Subcutaneous abdominal adipose tissue (tissue), 5 donors: ENCODE results near the gene PTGES3.
"Not testable (repeated sequence)": the region's sequence is repeated elsewhere in the genome, so short reads cannot be mapped to it uniquely, and the experiment has no call there.

Source experiments
- H3K27ac ChIP-seq: one replicate; pipeline ENCODE4 v1.7.0; 2013; ENCODE audit warnings: low read depth, mild to moderate bottlenecking, inconsistent platforms, low read length, moderate library complexity
- H3K27me3 ChIP-seq, 5 donors: one replicate each; pipeline ENCODE4 v1.7.0; 2013; ENCODE audit warnings: low read length in 5 of 5, inconsistent platforms in 1 of 5; ENCODE audit not compliant: control insufficient read depth in 5 of 5, insufficient read depth in 4 of 5
- H3K36me3 ChIP-seq, 5 donors: one replicate each; pipeline ENCODE4 v1.7.0; 2013; ENCODE audit warnings: low read length in 5 of 5; ENCODE audit not compliant: control insufficient read depth in 5 of 5, insufficient read depth in 5 of 5
- H3K4me1 ChIP-seq, 5 donors: one replicate each; pipeline ENCODE4 v1.7.0; 2013; ENCODE audit warnings: low read length in 5 of 5, mild to moderate bottlenecking in 3 of 5, moderate library complexity in 1 of 5; ENCODE audit not compliant: control insufficient read depth in 5 of 5, insufficient read depth in 5 of 5
- H3K4me3 ChIP-seq, 5 donors: one replicate each; pipeline ENCODE4 v1.7.0; 2013; ENCODE audit warnings: low read length in 5 of 5, low read depth in 1 of 5
- H3K9ac ChIP-seq, 5 donors: one replicate each; pipeline ENCODE4 v1.7.0; 2013; ENCODE audit warnings: low read length in 5 of 5, mild to moderate bottlenecking in 4 of 5, moderate library complexity in 3 of 5
- H3K9me3 ChIP-seq, 5 donors: one replicate each; pipeline ENCODE4 v1.7.0; 2013; ENCODE audit warnings: low read length in 5 of 5; ENCODE audit not compliant: control insufficient read depth in 5 of 5
- donor health status: healthy.
- donor health status: healthy.
- donor health status: healthy.
- donor health status: healthy.
- donor health status: healthy.

Gene PTGES3

DNA sequence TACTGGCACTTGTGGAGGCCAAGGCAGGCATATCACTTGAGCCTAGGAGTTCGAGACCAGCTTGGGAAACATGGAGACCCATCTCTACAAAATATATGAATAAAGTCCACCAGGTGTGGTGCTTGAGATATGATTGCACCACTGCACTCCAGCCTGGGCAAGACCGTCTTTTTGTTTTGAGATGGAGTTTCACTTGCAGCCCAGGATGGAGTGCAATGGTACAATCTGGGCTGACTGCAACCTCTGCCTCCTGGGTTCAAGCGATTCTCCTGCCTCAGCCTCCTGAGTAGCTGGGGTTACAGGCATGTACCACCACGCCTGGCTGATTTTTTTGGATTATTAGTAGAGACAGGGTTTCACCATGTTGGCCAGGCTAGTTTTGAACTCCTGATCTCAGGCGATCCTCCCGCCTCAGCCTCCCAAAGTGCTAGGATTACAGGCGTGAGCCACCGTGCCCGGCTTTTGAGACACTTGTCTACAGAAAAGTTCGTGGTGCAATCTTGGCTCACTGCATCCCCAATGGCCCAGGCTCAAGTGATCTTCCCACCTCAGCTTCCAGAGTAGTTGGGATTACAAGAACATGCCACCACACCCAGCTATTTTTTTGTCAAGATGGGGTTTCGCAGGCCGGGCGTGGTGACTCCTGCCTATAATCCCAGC is 26.0 kb downstream of the PTGES3 start:
- H3K36me3 ChIP-seq, result peaks cover 27 to 52% (median 31%) of the 10 kb centered on the region in 5 donors
- H3K27me3 ChIP-seq, result no peaks in the 10 kb centered on the region
- no peaks in the 10 kb centered on the region for H3K9me3 ChIP-seq

DNA sequence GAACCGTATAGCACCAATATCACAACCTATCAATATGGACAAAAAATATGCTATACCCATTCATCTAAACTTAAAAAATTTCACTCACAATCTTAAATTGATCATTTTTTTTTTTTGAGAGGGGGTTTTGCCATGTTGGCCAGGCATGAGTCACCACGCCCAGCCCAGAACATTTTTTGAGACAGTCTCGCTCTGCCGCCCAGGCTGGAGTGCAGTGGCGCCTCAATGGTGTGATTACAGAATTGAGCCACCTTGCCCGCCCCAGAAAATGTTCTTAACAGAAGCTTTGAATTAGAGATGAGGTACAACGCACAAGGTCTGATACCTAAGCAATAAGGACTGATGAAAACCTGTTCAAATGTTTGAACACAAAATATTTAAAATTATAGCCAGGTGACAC is 26.5 kb downstream of the PTGES3 start:
- Histone ChIP-seq H3K27ac (no peak overlapping the region), H3K36me3 (peaks cover 24 to 47% (median 27%) of the 10 kb centered on the region in 5 donors), H3K9ac (no peak overlapping the region), H3K4me1 (no peaks in the 10 kb centered on the region), H3K27me3 (no peaks in the 10 kb centered on the region), H3K4me3 (no peak overlapping the region), H3K9me3 (no peaks in the 10 kb centered on the region)

More for the DNA sequence above, 26.0 kb downstream of the PTGES3 start:
- Histone ChIP-seq H3K4me1 (no peaks in the 10 kb centered on the region), H3K27ac (no peak overlapping the region), H3K4me3 (no peak overlapping the region), H3K9ac (no peak overlapping the region)

- Histone ChIP-seq H3K36me3 (peaks cover 6 to 21% (median 10%) of the 10 kb centered on the region in 5 donors), H3K9me3 (peaks cover 0 to under 1% (median 0%) of the 10 kb centered on the region in 5 donors), H3K27ac (no peak overlapping the region), H3K27me3 (no peaks in the 10 kb centered on the region), H3K4me3 (no peak overlapping the region), H3K4me1 (no peaks in the 10 kb centered on the region), H3K9ac (no peak overlapping the region)
Measured at GRCh38 chr12:56658921-56659320, 29.2 kb downstream of the PTGES3 start.

DNA sequence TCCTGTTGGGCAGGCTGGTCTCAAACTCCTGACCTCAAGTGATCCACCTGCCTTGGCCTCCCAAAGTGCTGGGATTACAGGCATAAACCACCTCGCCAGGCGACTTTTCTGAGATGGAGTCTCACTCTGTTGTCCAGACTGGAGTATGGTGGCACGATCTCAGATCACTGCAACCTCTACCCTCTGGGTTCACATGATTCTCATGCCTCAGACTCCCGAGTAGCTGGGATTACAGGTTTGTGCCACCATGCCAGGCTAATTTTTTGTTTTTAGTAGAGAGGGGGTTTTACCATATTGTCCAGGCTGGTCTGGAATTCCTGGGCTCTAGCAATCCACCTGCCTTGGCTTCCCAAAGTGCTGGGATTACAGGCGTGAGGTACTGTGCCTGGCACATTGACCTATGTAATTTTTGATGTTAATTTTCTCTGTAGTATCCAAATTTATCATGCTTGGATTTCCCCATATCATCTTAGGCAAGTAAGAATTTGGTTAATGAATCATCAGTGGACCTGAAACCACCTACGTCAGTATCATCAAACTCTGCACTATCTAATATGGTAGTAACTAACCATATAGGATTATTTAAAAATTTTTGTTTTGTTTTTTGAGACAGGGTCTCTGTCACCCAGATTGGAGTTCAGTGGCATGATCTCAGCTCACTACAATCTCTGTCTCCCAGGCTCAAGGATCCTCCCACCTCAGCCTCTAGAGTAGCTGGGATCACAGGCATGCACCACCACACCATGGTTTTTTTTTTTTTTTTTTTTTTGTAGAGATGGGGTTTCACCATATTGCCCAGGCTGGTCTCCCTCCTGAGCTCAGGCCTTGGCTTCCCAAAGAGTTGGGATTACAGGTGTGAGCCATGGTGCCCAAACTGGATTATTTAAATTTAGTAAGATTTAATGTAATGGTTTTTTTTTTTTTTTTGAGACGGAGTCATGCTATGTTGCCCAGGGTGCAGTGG is 30.4 kb downstream of the PTGES3 start:
- peaks cover 0 to 2% (median 0%) of the 10 kb centered on the region in 5 donors for H3K9me3 ChIP-seq
- H3K27me3 ChIP-seq, result no peaks in the 10 kb centered on the region
- H3K9ac ChIP-seq, result no peak overlapping the region
- no peaks in the 10 kb centered on the region for H3K4me1 ChIP-seq
- peaks cover 0 to 10% (median 3%) of the 10 kb centered on the region in 5 donors for H3K36me3 ChIP-seq
- H3K27ac ChIP-seq, result no peak overlapping the region
- H3K4me3 ChIP-seq, result no peak overlapping the region

- H3K4me3 ChIP-seq, H3K27ac ChIP-seq, H3K9me3 ChIP-seq, H3K36me3 ChIP-seq, H3K4me1 ChIP-seq, H3K27me3 ChIP-seq, H3K9ac ChIP-seq: not testable (repeated sequence)
Measured at GRCh38 chr12:56653781-56654180, 34.3 kb downstream of the PTGES3 start.

- not testable (repeated sequence) for H3K27ac ChIP-seq, H3K9me3 ChIP-seq, H3K4me3 ChIP-seq, H3K9ac ChIP-seq, H3K27me3 ChIP-seq
- Histone ChIP-seq H3K4me1 (peaks cover 6 to 28% (median 25%) of the 10 kb centered on the region in 5 donors), H3K36me3 (peaks cover 10 to 14% (median 10%) of the 10 kb centered on the region in 5 donors)
Measured at GRCh38 chr12:56648023-56648422, 40.1 kb downstream of the PTGES3 start.

GRCh38 chr12:56645717-56646446 is 42.2 kb downstream of the PTGES3 start, which contains the start of gene ATP5F1B:
TSS of gene ATP5F1B (minus strand) at chr12:56645984. CDS start at chr12:56645963, 21 bp downstream.
- no peaks in the 10 kb centered on the region for H3K27me3 ChIP-seq
- H3K27ac ChIP-seq, result peak within 1 kb of the TSS; percentile 89
- no peaks in the 10 kb centered on the region for H3K9me3 ChIP-seq
- H3K4me3 ChIP-seq, result peak within 1 kb of the TSS; percentile 98 to 100 (median 100)
- H3K36me3 ChIP-seq, result peaks cover 16 to 35% (median 29%) of the 10 kb centered on the region in 5 donors
- H3K9ac ChIP-seq, result peak within 1 kb of the TSS; percentile 93 to 99 (median 94)
- H3K4me1 ChIP-seq, result peaks cover 6 to 28% (median 25%) of the 10 kb centered on the region in 5 donors

DNA sequence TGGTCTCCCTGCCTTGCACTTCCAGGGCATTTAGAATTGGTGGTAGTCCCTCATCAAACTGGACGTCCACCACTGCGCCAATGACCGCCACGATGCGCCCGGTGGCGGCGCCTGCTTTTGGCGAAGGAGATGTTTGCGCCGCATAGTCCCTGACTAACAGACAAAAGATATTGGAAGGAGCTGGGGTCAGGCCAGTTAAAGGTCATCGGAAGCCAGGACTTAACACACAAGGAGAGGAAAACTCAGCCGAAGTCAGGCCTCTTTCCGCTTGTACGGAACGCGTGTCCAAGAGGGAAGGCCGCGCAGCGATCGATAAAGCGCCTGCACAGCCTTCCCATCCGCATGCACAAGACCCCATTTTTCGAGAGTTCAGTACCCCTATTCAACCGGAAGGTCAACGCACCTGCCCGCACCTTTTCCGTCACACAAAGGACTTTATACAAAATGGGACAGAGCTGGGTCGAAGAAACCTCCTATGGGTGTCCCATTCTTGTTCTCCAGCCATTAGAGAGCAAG is 42.8 kb downstream of the PTGES3 start:
- H3K36me3 ChIP-seq, result peaks cover 16 to 40% (median 35%) of the 10 kb centered on the region in 5 donors
- H3K4me3 ChIP-seq, result peak overlapping the region; percentile 98 to 100 (median 100)
- no peaks in the 10 kb centered on the region for H3K27me3 ChIP-seq
- H3K9me3 ChIP-seq, result no peaks in the 10 kb centered on the region
- H3K4me1 ChIP-seq, result peaks cover 6 to 28% (median 25%) of the 10 kb centered on the region in 5 donors
- H3K27ac ChIP-seq, result peak overlapping the region; percentile 89
- peak overlapping the region; percentile 93 to 99 (median 94) for H3K9ac ChIP-seq

DNA sequence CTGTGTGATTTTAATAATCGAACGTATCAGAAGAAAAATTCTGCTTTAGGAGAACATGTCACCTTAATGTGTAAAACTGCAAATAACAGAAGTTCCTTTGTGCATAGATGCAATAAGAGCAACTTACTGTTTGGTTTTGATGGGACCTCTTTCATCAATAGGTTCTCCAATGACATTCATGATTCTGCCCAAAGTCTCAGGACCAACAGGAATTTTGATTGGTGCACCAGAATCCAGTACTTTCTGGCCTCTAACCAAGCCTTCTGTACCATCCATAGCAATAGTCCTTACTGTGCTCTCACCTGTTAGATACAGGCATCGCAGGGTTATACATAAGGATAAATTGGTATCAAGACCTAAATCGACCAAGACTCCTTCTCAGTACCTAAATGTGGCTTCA is 43.4 kb downstream of the PTGES3 start:
- peaks cover 6 to 28% (median 25%) of the 10 kb centered on the region in 5 donors for H3K4me1 ChIP-seq
- H3K27ac ChIP-seq, result peak overlapping the region; percentile 89
- H3K4me3 ChIP-seq, result peak overlapping the region; percentile 98 to 100 (median 100)
- H3K36me3 ChIP-seq, result peaks cover 16 to 46% (median 40%) of the 10 kb centered on the region in 5 donors
- H3K27me3 ChIP-seq, result no peaks in the 10 kb centered on the region
- H3K9ac ChIP-seq, result peak overlapping the region; percentile 93 to 99 (median 94)
- no peaks in the 10 kb centered on the region for H3K9me3 ChIP-seq
